Measurements from ENCODE around the gene SCN3B.
"Not testable (repeated sequence)": the region's sequence is repeated elsewhere in the genome, so short reads cannot be mapped to it uniquely, and the experiment has no call there.

Gene SCN3B

GRCh38 chr11:123672568-123672967, 18.1 kb upstream of the SCN3B start:
- no peak for DNase-seq (ENCODE audit: low read depth)
- no peak overlapping the region for H3K4me3 ChIP-seq (ENCODE audit: low read depth, low read length)
- TF ChIP-seq POLR2A (IDR thresholded peaks at IDR 0.05; ENCODE audit: extremely low read depth, insufficient read length) (no peak), CTCF (IDR thresholded peaks at IDR 0.05; ENCODE audit: low read depth, low read length) (no peak), MYC (IDR thresholded peaks at IDR 0.05; ENCODE audit: low read depth, low read length) (no peak), MAX (IDR thresholded peaks at IDR 0.05; ENCODE audit: low read depth, low read length) (no peak)

GRCh38 chr11:123671534-123671933, 17.1 kb upstream of the SCN3B start:
- H3K4me3 ChIP-seq (ENCODE audit: low read depth, low read length) = no peak overlapping the region
- DNase-seq (ENCODE audit: low read depth) = no peak
- TF ChIP-seq MYC (IDR thresholded peaks at IDR 0.05; ENCODE audit: low read depth, low read length) (no peak), MAX (IDR thresholded peaks at IDR 0.05; ENCODE audit: low read depth, low read length) (no peak), CTCF (IDR thresholded peaks at IDR 0.05; ENCODE audit: low read depth, low read length) (no peak), POLR2A (IDR thresholded peaks at IDR 0.05; ENCODE audit: extremely low read depth, insufficient read length) (no peak)

DNA sequence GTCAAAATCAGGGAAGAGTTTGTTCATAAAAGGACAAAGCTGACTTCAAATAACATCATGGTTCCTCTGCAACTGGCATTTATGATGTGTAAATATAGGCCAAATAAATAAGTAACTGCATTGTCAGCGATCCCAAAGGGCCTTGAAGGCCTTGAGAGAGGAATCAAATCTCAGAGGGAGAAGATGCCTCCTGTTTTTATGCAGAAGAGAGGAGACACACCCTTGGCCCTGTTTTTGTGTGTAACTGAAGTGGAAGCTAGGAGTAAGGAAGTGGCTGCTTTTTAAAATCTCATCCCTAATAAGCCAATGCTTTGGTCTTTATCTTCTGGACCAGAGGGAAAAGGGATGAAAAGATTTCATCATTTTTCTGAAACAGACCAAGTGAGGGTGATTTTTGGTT, 15.7 kb upstream of the SCN3B start:
- TF ChIP-seq MYC (IDR thresholded peaks at IDR 0.05; ENCODE audit: low read depth, low read length) (no peak), POLR2A (IDR thresholded peaks at IDR 0.05; ENCODE audit: extremely low read depth, insufficient read length) (no peak), CTCF (IDR thresholded peaks at IDR 0.05; ENCODE audit: low read depth, low read length) (no peak), MAX (IDR thresholded peaks at IDR 0.05; ENCODE audit: low read depth, low read length) (no peak)
- no peak overlapping the region for H3K4me3 ChIP-seq (ENCODE audit: low read depth, low read length)
- no peak for DNase-seq (ENCODE audit: low read depth)

DNA sequence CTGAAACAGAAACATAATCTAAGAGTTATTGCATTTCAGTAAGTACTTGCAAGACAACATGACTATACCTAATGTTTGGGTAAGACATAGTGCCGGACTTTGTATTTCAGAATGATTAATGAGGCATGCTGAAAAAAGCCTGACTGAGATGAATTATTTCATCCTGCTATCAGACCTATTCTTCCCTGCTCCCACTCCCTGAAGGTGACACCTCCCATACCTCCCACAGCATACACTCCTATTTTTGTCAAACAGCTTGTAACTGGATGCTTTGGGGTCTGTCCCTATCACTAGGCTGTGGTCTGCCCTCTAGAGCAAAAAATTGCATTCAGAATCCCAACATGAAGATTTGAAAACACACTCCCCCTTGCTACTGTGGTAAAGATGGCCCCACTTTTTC, 10.9 kb upstream of the SCN3B start:
- DNase-seq (ENCODE audit: low read depth) = no peak
- no peak for TF ChIP-seq MYC (IDR thresholded peaks at IDR 0.05; ENCODE audit: low read depth, low read length)
- TF ChIP-seq MAX (IDR thresholded peaks at IDR 0.05; ENCODE audit: low read depth, low read length) = no peak
- TF ChIP-seq POLR2A (IDR thresholded peaks at IDR 0.05; ENCODE audit: extremely low read depth, insufficient read length) = no peak
- no peak for TF ChIP-seq CTCF (IDR thresholded peaks at IDR 0.05; ENCODE audit: low read depth, low read length)
- H3K4me3 ChIP-seq (ENCODE audit: low read depth, low read length) = no peak overlapping the region

DNA sequence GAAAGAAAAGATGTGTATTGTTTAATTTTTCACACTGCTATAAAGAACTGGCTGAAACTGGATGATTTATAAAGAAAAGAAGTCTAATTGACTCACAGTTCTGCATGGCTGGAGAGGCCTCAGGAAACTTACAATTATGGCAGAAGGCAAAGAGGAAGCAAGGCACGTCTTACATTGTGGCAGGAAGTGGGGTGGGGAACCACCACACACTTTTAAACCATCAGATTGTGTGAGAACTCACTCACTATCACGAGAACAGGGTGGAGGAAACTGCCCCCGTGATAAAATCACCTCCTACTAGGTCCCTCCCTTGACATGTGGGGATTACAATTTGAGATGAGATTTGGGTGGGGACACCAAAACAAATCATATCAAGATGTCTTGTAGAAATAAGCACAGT, 5.5 kb upstream of the SCN3B start:
- peak; percentile 63 for DNase-seq (ENCODE audit: low read depth)
- H3K4me3 ChIP-seq (ENCODE audit: low read depth, low read length) = not testable (repeated sequence)

GRCh38 chr11:123659311-123659710, 4.9 kb upstream of the SCN3B start:
- no peak for DNase-seq (ENCODE audit: low read depth)
- TF ChIP-seq MAX (IDR thresholded peaks at IDR 0.05; ENCODE audit: low read depth, low read length) (no peak), CTCF (IDR thresholded peaks at IDR 0.05; ENCODE audit: low read depth, low read length) (no peak), MYC (IDR thresholded peaks at IDR 0.05; ENCODE audit: low read depth, low read length) (no peak), POLR2A (IDR thresholded peaks at IDR 0.05; ENCODE audit: extremely low read depth, insufficient read length) (no peak)
- no peak overlapping the region for H3K4me3 ChIP-seq (ENCODE audit: low read depth, low read length)
